Natural killer cell (primary cell): ENCODE measurements around the gene PRUNE1. TPM values are rescaled to one million over a fixed set of nuclear protein-coding genes. Genes with fewer than 3 reads are reported as not detected.

Source experiments
- ATAC-seq, 3 donors: fragments of 150-1000 bp in 2 of 3; fragments of 200-7000 bp in 1 of 3; cut with Tn5 transposase; 1 replicate in 1 of 3; 2 replicates in 2 of 3; pipeline ENCODE4 v1.10.0; 2021; ENCODE audit warnings: mild to moderate bottlenecking in 2 of 3, moderate library complexity in 2 of 3
- DNase-seq, 2 donors: peaks; one replicate each; pipeline versions ENCODE4 v3.0.0 to v3.0.0-alpha.2; 2013 to 2021; ENCODE audit warnings: mixed read lengths in 1 of 2
- H3K27ac ChIP-seq: one replicate; pipeline ENCODE4 v1.5.1; 2013; ENCODE audit warnings: mild to moderate bottlenecking, low read length
- H3K27me3 ChIP-seq: one replicate; pipeline ENCODE4 v1.6.1; 2013; ENCODE audit warnings: low read length; ENCODE audit not compliant: control insufficient read depth, insufficient read depth
- H3K36me3 ChIP-seq: one replicate; pipeline ENCODE4 v1.6.1; 2013; ENCODE audit warnings: low read length; ENCODE audit not compliant: control insufficient read depth, insufficient read depth
- H3K4me1 ChIP-seq: one replicate; pipeline ENCODE4 v1.6.1; 2013; ENCODE audit warnings: low read length; ENCODE audit not compliant: control insufficient read depth, insufficient read depth
- H3K4me3 ChIP-seq: one replicate; pipeline ENCODE4 v1.5.1; 2013; ENCODE audit warnings: low read length
- H3K9me3 ChIP-seq: one replicate; pipeline ENCODE4 v1.6.1; 2013; ENCODE audit warnings: low read length; ENCODE audit not compliant: control insufficient read depth, insufficient read depth
- H3K27ac Mint-ChIP-seq, 2 donors: one replicate each; pipeline ENCODE4 v1.8.0; 2022; ENCODE audit warnings: mild to moderate bottlenecking in 2 of 2, mixed read lengths in 2 of 2, moderate library complexity in 1 of 2
- H3K27me3 Mint-ChIP-seq, 2 donors: one replicate each; pipeline ENCODE4 v1.8.0; 2022; ENCODE audit warnings: low read depth in 2 of 2, mixed read lengths in 2 of 2
- H3K36me3 Mint-ChIP-seq: one replicate; pipeline ENCODE4 v1.8.0; 2022; ENCODE audit warnings: mixed read lengths
- H3K4me1 Mint-ChIP-seq, 2 donors: one replicate each; pipeline ENCODE4 v1.8.0; 2022; ENCODE audit warnings: mixed read lengths in 2 of 2
- H3K4me3 Mint-ChIP-seq: one replicate; pipeline ENCODE4 v1.8.0; 2022; ENCODE audit warnings: mild to moderate bottlenecking, moderate library complexity, mixed read lengths
- H3K9me3 Mint-ChIP-seq, 2 donors: one replicate each; pipeline ENCODE4 v1.8.0; 2022; ENCODE audit warnings: mixed read lengths in 2 of 2
- WGBS: methylation state at CpG from one replicate; pipeline ENCODE4 v1.1.7; 2013; ENCODE audit warnings: missing lambda C conversion rate; ENCODE audit not compliant: insufficient coverage; 5-methylcytosine and 5-hydroxymethylcytosine counted together
- intact Hi-C: fragments of 100-400 bp; cut with micrococcal nuclease; formaldehyde crosslinking; loops from one replicate; pipeline ENCODE4 v1.14.2; 2022
- total RNA-seq, 4 donors: library from RNA; stranded (reverse); fragments of 120-200 nt in 1 of 4; gene quantifications; one replicate each; pipeline versions ENCODE4 v1.2.3 to v1.2.4, GENCODE V29; 2013 to 2022
- TF ChIP-seq, protein P1 (sequence below): fragments of 200-600 bp; IDR thresholded peaks from one replicate; pipeline ENCODE4 v1.8.0; 2022; ENCODE audit warnings: antibody characterized with exemption

PRUNE1 gene
- total RNA-seq, 3 donors from 2014 or later (not counting 1 experiment from before 2014, with no cell fraction given), result 11.4 to 14.1 (median 13.5) TPM

DNA sequence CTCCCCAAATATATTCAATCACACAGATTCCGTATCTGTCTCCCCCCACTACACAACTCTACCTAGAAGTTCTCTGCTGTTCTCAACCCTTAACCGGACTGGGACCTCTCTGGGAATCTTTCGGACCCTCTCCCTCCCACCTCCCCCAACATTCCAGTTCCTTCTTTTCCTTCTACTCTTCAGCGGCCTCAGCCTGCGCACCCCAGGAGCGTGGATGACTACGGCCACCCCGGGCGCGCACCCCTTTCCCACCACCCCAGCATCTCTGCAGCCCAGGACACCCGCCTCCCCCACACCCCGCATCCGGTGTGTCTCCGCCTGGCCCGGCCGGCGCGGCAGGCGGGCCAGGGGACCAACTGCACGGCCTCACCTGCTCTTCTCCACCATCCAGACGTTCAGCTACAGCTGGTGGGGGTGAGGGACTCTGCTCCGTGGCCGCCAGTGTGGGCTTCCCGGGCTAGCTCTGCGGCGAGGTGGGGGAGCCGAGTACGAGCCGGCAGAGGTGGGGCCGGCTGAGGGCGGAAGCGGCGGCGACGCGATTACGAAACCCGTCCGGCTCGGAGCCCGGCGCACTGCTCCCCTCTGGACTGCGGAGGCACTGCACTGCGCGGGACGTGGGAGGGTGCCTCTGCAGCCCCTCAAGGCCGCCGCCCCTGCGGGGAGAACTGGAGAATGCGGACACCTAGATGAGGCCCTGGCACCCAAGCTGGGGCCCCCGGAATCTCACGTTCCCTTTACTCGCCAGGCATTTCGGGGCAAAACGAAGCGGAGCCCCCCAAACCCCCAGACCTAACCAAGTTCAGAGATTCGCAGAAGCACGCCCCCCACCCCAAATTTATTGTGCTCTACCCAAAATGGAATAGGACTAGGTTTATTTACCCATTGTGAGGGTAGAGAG, 51.1 kb downstream of the PRUNE1 start, which contains the start of gene CDC42SE1:
Gene CDC42SE1, minus strand, starts transcription at position 514 of the 898 bp plus-strand sequence. CDS start 3,892 bp downstream, outside the sequence.
- TF ChIP-seq, protein P1, sequence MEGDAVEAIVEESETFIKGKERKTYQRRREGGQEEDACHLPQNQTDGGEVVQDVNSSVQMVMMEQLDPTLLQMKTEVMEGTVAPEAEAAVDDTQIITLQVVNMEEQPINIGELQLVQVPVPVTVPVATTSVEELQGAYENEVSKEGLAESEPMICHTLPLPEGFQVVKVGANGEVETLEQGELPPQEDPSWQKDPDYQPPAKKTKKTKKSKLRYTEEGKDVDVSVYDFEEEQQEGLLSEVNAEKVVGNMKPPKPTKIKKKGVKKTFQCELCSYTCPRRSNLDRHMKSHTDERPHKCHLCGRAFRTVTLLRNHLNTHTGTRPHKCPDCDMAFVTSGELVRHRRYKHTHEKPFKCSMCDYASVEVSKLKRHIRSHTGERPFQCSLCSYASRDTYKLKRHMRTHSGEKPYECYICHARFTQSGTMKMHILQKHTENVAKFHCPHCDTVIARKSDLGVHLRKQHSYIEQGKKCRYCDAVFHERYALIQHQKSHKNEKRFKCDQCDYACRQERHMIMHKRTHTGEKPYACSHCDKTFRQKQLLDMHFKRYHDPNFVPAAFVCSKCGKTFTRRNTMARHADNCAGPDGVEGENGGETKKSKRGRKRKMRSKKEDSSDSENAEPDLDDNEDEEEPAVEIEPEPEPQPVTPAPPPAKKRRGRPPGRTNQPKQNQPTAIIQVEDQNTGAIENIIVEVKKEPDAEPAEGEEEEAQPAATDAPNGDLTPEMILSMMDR, result peak; percentile 78
- peak; percentile 56 to 83 (median 67) for ATAC-seq
- H3K36me3 Mint-ChIP-seq, result peaks cover 26% of the 10 kb centered on the region

DNA sequence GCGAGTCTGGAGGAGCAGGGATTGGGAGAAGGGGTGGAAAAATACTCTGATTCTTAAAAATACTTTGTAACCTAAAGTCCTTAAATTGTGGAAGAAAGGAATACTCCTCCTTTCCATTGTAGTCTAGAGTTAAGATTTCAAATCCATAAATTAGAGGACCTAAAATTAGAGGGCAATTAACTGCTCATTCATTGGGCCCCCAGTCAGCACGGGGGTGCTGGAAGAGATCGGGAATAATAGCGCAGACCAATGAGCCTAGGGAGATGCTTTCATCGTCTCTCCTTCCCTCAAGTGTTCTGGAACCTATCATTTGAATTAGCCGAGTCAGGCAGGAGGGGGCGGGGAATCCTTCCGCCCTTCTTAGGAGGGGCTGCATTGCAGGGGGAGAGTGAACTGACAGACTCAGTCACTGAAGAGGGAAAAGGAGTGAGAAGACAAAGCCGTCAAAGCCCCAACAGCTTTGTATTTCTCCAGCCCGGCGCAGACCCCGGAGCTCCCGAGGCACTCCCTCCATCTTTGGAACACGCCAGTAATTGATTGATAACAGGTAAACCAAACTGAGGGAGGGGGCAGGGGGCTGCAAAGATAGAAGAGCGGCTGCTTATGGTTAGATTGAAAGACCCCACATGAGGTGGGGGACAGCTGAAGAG, 51.9 kb downstream of the PRUNE1 start, which contains the start of gene MLLT11:
Gene MLLT11, plus strand, starts transcription at position 391 of the 650 bp plus-strand sequence. CDS start 6,828 bp downstream, outside the sequence.
- peaks cover 56 to 60% of the 10 kb centered on the region in 2 donors for H3K4me1 Mint-ChIP-seq
- Histone ChIP-seq H3K27ac (peak within 1 kb of the TSS; percentile 89), H3K36me3 (peaks cover 16% of the 10 kb centered on the region), H3K4me1 (peaks cover 35% of the 10 kb centered on the region), H3K9me3 (no peaks in the 10 kb centered on the region), H3K4me3 (peak within 1 kb of the TSS; percentile 95), H3K27me3 (no peaks in the 10 kb centered on the region)
- H3K36me3 Mint-ChIP-seq, result peaks cover 19% of the 10 kb centered on the region
- TF ChIP-seq, protein P1, result no peak
- intact Hi-C loops, result no loop called here
- H3K27ac Mint-ChIP-seq, result peak within 1 kb of the TSS; percentile 98 to 99
- peak within 1 kb of the TSS; percentile 92 for H3K4me3 Mint-ChIP-seq
- DNase-seq (peak in 1 of 2 donors; percentile 51), ATAC-seq (no peak)
- H3K9me3 Mint-ChIP-seq, result no peaks in the 10 kb centered on the region
- WGBS, result 10% methylated on average over 12 of the region's 15 CpGs
- H3K27me3 Mint-ChIP-seq, result no peaks in the 10 kb centered on the region

More for the DNA sequence above, 51.1 kb downstream of the PRUNE1 start, which contains the start of gene CDC42SE1:
- 0% methylated on average over 56 of the region's 58 CpGs for WGBS
- Mint-ChIP-seq H3K4me3 (peak within 1 kb of the TSS; percentile 92), H3K27me3 (no peaks in the 10 kb centered on the region), H3K9me3 (no peaks in the 10 kb centered on the region), H3K4me1 (peaks cover 64 to 68% of the 10 kb centered on the region in 2 donors), H3K27ac (peak within 1 kb of the TSS; percentile 98 to 99)
- H3K36me3 ChIP-seq, result peaks cover 24% of the 10 kb centered on the region
- peak within 1 kb of the TSS; percentile 95 for H3K4me3 ChIP-seq
- H3K4me1 ChIP-seq, result peaks cover 41% of the 10 kb centered on the region
- DNase-seq, result peak; percentile 84 to 94
- no peaks in the 10 kb centered on the region for H3K9me3 ChIP-seq
- intact Hi-C loops, result loop anchor here (1.0 to 5.0 kb wide), 5 partner anchors 11 to 487 kb away; partner anchors contain the start of genes GABPB2, PRUNE1 and ZNF687
- H3K27me3 ChIP-seq, result no peaks in the 10 kb centered on the region
- peak within 1 kb of the TSS; percentile 89 for H3K27ac ChIP-seq

DNA sequence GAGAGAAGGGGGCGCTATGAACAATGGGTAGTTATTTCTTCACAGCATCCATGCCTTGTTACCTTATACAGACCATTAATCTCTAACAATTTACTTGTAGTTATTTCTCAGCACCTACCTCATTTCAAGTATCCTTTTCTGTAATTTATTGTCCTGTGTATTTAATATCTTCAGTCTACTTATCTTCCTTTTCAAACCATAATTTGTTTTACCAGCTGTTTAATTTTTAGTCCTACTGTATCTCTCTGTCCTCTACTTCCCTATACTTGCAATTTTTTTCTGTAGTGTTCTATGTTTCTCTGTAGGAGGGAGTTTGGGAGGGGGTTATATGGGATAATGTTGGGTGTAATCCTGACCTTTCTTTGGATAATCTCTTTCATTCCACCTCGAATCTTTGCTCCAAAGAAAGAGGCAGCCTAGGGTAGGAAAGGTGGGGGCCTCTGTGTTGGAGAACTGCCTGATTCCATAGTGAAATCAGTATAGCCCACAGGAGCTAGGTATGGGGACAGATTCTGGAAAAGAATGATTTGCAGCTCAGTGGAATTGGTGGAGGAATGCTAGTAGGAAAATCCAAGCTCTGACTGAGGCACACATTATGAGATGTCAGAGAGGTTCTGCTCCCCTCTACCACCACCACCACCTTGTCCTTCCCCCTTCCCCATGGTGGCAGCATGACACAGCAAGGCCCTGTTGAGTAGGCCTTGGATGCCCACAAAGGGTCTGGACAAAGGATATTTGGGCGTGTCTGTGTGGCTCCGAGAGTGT, 52.6 kb downstream of the PRUNE1 start:
- H3K4me1 ChIP-seq, result peaks cover 28% of the 10 kb centered on the region
- peak overlapping the region; percentile 89 for H3K27ac ChIP-seq
- Mint-ChIP-seq H3K4me3 (peak overlapping the region; percentile 92), H3K27me3 (no peaks in the 10 kb centered on the region), H3K27ac (peak overlapping the region; percentile 98 to 99), H3K4me1 (peaks cover 53 to 54% of the 10 kb centered on the region in 2 donors), H3K36me3 (peaks cover 12% of the 10 kb centered on the region), H3K9me3 (no peaks in the 10 kb centered on the region)
- TF ChIP-seq, protein P1, result no peak
- H3K27me3 ChIP-seq, result no peaks in the 10 kb centered on the region
- intact Hi-C loops, result no loop called here
- ATAC-seq, result no peak
- no peak for DNase-seq
- H3K9me3 ChIP-seq, result no peaks in the 10 kb centered on the region
- WGBS, result 90% methylated on average over 1 of the region's 4 CpGs
- peaks cover 9% of the 10 kb centered on the region for H3K36me3 ChIP-seq
- peak overlapping the region; percentile 95 for H3K4me3 ChIP-seq
